ENCODE results near the gene OR1D2.
"Not testable (repeated sequence)": the region's sequence is repeated elsewhere in the genome, so short reads cannot be mapped to it uniquely, and the experiment has no call there.

Gene OR1D2

DNA sequence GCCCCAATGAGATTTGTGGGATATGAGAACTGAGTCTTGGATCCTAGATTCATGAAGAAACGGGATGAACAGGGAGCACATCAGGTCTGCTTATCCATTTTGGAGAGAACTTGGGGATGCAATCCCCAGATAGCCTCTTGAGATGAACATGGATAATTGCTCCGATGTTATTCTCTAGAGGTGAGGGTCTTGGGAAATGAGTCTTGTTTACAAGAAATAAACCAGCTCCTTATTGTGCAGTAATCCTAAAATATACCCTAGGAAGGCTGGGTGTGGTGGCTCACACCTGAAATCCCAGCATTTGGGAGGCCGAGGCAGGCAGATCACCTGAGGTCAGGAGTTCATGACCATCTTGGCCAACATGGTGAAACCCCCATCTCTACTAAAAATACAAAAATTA lies at the start of gene OR1D2:
Gene OR1D2, minus strand, starts transcription at position 101 of the 400 bp plus-strand sequence. CDS start 11,426 bp downstream, outside the sequence.
- DNase-seq (ENCODE audit: low read depth) = no peak

DNA sequence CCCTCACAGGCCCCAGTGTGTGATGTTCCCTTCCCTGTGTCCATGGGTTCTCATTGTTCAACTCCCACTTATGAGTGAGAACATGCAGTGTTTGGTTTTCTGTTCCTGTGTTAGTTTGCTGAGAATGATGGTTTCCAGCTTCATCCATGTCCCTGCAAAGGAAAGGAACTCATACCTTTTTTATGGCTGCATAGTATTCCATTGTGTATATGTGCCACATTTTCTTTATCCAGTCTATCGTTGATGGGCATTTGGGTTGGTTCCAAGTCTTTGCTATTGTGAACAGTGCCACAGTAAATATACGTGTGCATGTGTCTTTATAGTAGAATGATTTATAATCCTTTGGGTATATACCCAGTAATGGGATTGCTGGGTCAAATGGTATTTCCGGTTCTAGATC lies 33.3 kb upstream of the OR1D2 start:
- DNase-seq (ENCODE audit: low read depth) = not testable (repeated sequence)

DNA sequence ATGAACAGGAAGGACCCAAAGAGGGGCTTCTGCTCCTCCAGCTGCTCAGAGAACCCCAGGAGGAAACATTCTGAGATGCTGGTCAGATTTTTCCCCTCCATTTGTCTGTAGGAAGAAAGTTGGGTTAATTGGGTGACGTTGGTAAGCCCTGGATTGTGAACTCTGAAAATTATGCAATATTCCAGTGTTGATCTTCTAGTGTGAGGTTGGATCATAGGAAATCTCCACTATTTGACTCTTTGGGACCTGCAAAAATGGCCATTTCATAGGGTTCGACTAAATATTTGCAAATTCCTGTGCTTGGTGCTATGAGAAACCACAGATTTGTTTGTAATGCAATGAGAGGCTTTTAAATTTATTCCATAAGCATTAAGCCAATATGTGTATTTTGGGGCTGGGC lies 23.2 kb upstream of the OR1D2 start, which contains the start of gene OR1G1:
Gene OR1G1, minus strand, starts transcription at position 101 of the 400 bp plus-strand sequence. Its CDS starts 0 bp downstream, at position 101.
- no peak for DNase-seq (ENCODE audit: low read depth)

GRCh38 chr17:3073850-3074249 lies 30.4 kb downstream of the OR1D2 start:
- DNase-seq (ENCODE audit: low read depth) = not testable (repeated sequence)

DNA sequence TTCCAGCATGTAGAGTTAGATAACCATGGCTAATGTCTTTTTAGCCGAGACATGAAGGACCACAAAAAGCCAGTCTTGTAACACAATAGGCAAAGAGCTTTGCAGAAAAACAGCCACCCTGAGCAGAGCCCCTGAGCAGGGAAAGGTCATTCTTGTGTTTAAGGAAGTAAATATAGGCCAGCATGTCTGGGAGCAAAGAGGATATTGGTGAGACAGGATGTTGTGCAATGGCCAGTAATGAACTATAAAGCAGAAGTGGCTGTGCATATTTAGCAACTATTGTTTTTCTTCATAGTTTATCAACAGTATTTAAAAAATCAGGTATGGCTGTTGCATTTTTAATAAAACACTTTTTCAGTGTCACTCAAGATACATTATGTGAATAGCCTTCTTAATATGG lies 39.0 kb downstream of the OR1D2 start:
- DNase-seq (ENCODE audit: low read depth) = not testable (repeated sequence)

GRCh38 chr17:3063507-3063906 lies 40.7 kb downstream of the OR1D2 start, which contains the start of gene OR1D5:
TSS of gene OR1D5 (minus strand) at chr17:3063607. CDS start at chr17:3063607, 0 bp downstream.
- not testable (repeated sequence) for DNase-seq (ENCODE audit: low read depth)

- not testable (repeated sequence) for DNase-seq (ENCODE audit: low read depth)
Observed at GRCh38 chr17:3062824-3063377, 41.3 kb downstream of the OR1D2 start.

DNA sequence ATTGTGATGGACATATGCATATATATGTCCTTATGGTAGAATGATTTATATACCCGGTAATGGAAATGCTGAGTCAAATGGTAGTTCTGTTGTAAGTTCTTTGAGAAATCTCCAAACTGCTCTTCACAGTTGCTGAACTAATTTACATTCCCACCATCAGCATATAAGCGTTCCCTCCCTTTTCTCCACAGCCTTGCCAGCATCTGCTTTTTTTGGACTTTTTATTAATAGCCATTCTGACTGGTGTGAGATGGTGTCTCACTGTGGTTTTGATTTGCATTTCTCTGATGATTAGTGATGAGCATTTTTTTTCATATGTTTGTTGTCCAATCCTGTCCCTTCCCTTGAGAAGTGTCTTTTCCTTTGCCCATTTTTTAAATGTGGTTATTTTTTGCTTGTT lies 49.4 kb downstream of the OR1D2 start:
- DNase-seq (ENCODE audit: low read depth) = not testable (repeated sequence)

- no peak for DNase-seq (ENCODE audit: low read depth)
Observed at GRCh38 chr17:3049705-3050295, 54.4 kb downstream of the OR1D2 start.

DNA sequence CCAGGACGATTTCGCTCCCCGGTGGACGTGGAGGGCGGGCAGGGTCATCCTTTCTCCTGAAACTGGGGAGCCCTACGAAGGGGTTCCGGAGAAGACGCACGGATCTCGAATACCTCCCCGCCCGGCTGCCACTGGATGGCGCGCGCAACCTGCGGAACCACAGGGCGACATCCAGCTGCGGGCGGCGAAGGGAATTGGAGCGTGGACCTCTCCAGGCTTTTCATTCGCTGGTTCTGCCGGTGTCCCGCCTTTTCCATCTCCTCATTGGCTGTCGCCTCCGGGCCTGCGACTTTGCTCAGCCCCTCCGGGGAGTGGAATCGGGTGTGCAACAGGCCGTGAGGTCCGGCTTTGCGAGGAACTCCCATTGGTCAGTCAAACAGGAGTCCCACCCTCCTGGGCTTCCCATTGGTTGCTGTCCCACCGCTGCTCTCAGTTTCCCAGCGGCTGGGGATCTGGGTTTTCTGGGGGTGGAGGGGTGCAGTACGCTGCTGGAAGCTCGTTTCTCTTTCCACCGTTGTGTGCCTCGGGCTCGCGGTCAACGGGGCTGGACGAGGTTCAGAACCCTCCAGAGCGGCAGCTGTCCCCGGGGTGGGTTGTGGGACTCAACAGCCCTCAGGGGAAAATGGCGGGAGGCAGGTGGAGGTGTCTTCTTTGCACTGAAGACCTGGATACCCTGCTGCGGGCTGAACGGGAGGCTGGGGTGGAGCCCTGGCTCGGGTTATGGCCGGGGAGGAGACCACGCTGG lies 55.3 kb downstream of the OR1D2 start:
- DNase-seq (ENCODE audit: low read depth) = peak; percentile 77

DNA sequence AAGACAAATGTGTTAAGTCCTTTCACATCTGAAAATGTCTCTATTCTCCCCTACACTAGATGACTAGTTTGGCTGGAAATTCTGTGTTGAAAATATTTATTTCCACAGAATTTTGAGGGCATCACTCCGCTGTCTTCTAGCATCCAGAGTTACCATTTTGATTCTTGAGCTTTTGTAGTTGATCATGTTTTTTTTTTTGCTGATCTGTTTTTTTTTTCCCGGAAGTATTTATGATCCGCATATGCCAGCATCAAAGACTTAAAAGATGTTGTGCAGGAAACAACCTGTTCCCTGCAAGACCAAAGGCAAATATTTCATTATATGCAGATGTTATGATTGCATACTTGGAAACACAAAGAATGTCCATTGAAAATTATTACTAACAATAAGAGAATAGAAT lies 57.5 kb downstream of the OR1D2 start:
- no peak for DNase-seq (ENCODE audit: low read depth)

GRCh38 chr17:3043737-3044365 lies 60.4 kb downstream of the OR1D2 start:
- no peak for DNase-seq (ENCODE audit: low read depth)

DNA sequence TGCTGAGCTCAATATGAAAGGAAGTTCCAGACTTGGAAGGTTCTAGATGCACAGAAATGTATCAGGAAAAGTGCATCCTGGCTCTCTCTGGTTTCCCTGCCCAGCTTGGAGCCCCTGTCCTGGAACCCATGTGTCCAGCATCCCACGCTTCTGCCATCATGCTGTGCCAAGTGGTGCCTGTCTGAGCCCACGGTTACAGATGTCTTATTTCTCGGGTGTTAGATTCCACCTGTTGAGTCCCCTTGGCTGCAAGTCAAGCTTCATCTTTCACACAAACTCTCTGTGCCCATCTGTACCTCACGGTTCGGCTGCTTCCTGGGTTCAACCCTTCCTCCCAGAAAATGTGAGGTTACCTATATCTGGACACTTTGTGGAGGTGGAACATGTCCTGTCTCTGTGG lies 63.3 kb downstream of the OR1D2 start:
- DNase-seq (ENCODE audit: low read depth) = no peak

DNA sequence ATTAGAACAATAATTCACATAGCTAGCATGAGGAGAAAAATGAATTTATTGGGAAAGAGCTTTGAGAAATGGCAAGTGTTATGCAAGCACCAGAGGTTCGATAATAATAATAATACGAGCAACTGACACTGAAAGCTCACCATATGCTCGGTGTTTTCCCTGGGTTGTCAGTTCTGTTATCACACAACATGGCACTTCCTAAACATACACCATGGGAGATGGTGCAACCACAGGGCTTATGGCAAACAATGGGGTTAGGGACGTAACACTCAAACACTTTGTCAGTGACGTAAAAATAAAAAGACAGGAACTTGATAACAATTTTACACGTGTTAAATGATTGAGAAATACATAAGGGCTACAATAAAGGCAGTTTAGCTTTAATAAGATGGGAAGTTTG lies 64.5 kb downstream of the OR1D2 start:
- no peak for DNase-seq (ENCODE audit: low read depth)

GRCh38 chr17:3038941-3039340 lies 65.3 kb downstream of the OR1D2 start:
- no peak for DNase-seq (ENCODE audit: low read depth)
